DMS79 (cell line): ENCODE results near the gene ZHX3.
"Not testable (repeated sequence)": the region's sequence is repeated elsewhere in the genome, so short reads cannot be mapped to it uniquely, and the experiment has no call there.

ENCODE experiments used
- DNase-seq: peaks from one replicate; lab custom pipeline; 2025; lab: John Stamatoyannopoulos, UW

Gene ZHX3

GRCh38 chr20:41334036-41334435, 16.5 kb upstream of the ZHX3 start:
- DNase-seq, result no peak

GRCh38 chr20:41331731-41332130, 14.2 kb upstream of the ZHX3 start:
- DNase-seq, result no peak

- no peak for DNase-seq
Observed at GRCh38 chr20:41330941-41331340, 13.4 kb upstream of the ZHX3 start.

DNA sequence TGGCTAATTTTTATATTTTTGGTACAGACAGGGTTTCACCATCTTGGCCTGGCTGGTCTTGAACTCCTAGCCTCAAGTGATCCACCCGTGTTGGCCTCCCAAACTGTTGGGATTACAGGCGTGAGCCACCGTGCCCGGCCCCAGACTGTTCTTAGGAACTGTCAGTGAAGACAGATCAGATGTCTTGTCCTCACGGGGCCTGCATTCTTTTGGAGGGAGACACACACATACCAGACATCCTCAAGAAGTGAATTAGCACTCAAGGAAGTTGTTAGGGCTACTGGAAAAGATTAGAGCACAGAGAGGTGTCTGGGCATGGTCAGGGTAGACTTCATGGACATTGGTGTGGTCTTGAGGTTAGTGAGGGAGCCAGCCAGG, 12.8 kb upstream of the ZHX3 start:
- no peak for DNase-seq

GRCh38 chr20:41329435-41330342, 12.2 kb upstream of the ZHX3 start:
- DNase-seq, result no peak

DNA sequence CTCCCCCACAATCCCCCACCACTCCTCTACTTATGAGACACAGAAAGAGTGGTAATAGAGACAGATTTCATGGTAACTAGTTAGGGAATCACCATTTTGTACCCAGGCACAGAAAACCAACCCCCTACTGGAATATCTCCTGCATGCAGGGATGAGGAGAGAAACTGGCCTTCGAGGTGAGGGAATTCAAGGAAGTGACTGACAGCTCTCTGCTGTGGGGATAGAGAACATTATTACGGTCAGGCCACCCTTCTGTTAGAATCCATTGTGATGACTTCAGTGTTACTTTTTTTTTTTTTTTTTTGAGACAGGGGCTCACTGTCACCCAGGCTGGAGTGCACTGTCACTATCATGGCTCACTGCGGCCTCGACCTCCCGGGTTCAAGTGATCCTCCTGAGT, 9.6 kb upstream of the ZHX3 start:
- no peak for DNase-seq

- DNase-seq, result no peak
Observed at GRCh38 chr20:41320976-41321375, 3.4 kb upstream of the ZHX3 start.

GRCh38 chr20:41320441-41320840, 2.9 kb upstream of the ZHX3 start:
- DNase-seq, result no peak

DNA sequence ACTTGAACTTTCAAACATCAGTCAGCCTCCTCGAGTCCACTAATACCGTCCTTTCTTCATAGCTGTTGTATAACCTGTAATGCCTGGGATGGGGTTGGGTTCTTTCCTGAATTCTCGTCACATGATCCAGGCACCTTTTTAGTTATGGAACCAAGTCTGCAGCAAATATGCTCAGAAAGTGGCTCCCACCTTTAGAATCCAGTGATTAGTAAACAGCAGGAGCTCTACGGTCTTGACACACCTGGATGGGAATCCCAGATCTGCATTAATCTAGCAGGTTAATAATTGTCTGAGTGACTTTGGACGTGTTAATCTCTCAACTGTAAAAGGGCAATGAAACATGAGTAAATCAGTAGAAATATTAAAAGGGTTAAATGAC, 729 bp upstream of the ZHX3 start:
- DNase-seq, result no peak

GRCh38 chr20:41316602-41317545, 657 bp downstream of the ZHX3 start:
- no peak for DNase-seq

- DNase-seq, result no peak
Observed at GRCh38 chr20:41316051-41316450, 1.5 kb downstream of the ZHX3 start.

DNA sequence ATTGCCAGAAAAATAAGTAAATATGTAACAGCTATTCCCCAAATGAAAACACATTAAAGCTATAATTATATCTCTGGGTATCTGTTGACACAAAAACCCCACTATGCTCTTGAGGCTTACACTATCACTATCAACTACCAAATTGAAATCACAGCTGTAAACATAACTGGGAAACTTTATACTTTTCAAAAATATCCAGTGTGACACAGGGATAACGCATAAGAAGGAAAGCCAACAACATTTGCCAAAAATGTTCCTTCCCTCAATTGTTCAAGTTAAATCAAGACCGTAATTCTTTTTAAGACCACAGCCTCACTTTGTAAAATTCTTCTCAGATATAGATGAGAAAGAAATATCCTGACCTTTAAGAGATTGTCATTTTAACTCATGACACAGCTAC, 3.1 kb downstream of the ZHX3 start:
- DNase-seq, result no peak

GRCh38 chr20:41312009-41312408, 5.5 kb downstream of the ZHX3 start:
- not testable (repeated sequence) for DNase-seq

GRCh38 chr20:41309817-41310216, 7.7 kb downstream of the ZHX3 start:
- DNase-seq, result no peak

DNA sequence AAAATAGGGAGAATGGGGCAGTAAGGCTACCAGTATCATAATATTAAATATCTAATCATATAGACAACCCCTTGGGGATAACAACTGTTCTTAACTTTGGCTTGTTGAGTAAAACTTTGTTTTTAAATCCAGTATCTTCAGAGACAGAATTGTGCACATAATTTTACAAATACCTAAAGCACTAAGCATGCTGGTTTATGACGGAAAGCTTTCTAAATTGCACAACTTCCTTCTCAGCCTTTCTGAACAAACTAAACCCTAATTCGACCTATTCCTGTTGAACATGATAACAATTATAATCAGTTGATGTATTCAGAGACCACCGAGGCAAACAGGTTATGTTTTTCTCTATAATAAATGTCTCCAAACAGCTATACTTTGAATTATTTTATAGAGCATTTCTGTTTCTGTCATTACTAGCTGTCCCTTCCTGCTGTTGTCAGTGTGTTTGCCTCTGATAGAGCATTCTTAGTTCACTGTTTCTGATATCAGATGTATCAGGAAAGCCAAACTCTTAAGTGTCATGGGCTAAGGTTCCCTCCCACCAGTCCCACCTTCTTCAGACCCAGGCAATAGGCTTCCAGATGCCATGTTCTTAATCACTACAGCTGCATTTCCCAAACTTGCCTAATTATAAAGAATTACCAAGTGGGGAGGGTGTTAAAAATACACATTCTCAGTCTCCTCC, 8.7 kb downstream of the ZHX3 start:
- no peak for DNase-seq

DNA sequence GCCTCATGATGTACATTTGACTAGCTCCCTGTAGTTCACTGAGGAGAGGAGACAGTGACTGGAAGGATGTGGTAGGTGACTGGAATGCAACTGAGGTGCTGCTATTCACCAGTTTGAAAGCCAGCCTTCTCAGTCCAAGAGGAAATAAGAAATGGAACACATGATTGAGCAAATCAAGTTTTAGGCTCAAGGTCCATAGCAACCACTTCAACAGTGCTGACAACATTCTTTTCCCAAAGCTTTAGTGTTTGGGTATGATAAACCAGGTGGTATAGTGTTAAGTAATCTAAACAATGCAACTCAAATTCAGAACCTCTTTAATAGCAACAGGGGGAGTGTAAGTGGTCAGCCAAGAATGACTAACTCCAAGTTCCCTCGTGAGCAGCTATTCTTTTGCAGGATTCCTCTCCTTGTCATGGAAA, 9.2 kb downstream of the ZHX3 start:
- DNase-seq, result no peak

DNA sequence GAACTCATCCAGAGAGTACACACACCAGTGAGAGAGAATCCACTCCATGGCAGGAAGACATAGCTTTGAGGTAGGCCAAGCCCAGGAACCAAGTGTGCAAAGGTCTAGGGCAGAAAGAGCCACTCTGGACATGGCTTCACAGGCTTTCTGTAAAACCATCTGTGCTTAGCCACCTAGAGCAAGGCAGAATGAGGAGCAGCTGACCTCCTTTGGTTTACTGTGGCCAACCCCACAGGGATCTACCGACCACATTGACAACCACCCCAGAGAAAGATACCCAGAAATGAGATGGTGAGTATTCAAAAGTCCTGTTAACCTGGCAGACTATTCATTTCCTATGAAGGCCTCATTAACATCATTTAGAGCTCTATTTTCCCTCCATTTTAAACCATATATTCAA, 10.5 kb downstream of the ZHX3 start:
- no peak for DNase-seq

GRCh38 chr20:41306061-41306727, 11.3 kb downstream of the ZHX3 start:
- no peak for DNase-seq

DNA sequence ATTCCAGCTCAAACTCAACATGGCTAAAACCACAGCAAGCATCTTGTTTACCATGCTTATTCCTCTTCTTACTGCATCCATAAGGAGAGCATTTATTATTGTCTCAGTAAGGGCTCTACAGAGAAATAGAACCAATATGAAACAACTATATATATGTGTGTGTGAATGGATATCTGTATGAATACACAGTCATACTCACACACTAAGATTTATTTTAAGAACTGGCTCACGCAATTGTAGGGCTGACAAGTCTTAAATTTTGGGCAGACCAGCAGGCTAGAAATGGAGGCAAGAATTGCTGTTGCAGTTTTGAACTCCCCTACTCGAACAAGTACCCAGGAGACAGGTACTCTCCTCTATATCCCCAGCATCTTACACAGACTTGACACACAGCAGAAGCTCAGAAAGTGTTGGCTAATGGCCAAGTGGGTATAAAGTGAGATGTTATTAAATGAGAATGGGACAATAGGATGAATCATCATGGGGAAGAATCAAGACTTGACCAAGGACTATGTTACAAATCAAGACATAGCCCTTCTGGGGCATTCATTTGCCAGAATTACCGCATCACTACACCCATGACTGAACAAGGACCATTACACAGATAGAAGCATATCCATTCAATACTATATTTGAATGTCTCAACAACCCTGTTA, 13.0 kb downstream of the ZHX3 start:
- no peak for DNase-seq

DNA sequence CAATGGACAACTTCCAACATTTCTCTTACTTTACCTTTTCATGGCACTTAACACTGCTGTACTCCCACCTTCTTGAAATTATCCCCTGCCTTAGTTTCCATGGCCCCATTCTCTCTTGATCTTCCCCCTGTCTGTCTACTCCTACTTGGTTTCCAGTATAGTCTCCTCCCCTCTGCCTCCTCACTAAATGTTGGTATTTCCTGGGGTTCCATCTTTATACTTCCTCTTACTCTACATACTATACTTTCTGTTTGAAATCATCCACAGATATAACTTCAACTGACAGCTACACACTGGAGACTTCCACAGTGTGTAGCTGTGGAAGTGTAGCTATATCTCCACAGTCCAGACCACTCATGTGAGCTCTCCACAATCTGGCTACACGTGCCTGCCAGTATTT, 13.5 kb downstream of the ZHX3 start:
- no peak for DNase-seq

GRCh38 chr20:41300886-41301285, 16.6 kb downstream of the ZHX3 start:
- no peak for DNase-seq
